ENCODE data around the gene CSNK2B.
A peak's percentile ranks its signal among the peaks of the same experiment; 100 is the strongest.

Gene CSNK2B

DNA sequence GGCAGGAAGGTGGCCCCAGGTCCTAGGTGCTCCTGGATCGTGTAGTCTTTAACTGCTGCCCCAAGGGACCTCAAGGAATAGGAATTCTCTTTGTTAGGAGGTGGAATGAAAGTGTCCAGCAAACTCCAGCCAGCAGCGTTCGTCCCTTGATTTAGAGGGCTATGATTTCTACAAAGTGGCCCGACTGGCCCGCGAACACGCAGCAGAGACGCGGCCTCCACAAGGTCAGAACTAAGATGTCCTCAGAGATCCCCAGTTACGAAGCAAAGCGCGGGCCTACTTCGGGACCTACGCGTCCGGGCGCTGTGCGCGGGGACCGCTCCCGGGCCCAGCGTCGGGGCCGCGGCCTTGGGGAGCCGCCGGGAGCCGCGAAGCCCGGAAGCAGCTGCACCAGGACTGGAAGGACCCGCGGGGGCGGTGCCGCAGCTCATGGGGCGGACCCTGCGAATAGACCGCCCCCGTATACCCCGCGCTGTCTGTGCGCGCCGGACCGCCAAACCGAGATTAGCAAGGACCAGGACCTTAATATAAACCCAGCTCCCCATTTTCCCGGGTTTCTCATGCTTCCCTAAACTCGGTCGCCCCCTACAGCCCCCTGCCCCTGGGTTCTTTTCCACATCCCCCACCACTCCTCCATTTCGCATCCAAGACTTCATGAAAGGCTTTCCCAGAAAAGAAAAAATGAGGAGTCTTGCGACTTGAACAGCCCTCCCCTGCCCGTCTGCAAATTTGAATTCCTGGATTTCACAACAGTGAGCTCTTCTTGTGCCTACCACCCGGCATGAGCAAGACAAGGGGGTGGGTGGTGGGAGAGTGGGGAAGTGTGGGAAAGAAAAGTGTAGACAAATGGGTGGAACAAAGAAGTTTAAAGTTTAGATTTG, 5.3 kb upstream of the CSNK2B start, which contains the start of gene C6orf47 (continued):
- TF ChIP-seq ZNF660 (tag by site-specific recombination; IDR thresholded peaks at IDR 0.05) = peak; percentile 88
- peak; percentile 49 for TF ChIP-seq OSR2 (tag by site-specific recombination; IDR thresholded peaks at IDR 0.05)
- peak; percentile 80 for TF ChIP-seq ZNF335 (tag by site-specific recombination; conservative IDR thresholded peaks at IDR 0.05)
- no peak for TF ChIP-seq ZNF792 (tag by site-specific recombination; IDR thresholded peaks at IDR 0.05)
- TF ChIP-seq ZNF843 (tag by site-specific recombination; IDR thresholded peaks at IDR 0.05) = no peak
- no peak for TF ChIP-seq ZNF221 (tag by site-specific recombination; IDR thresholded peaks at IDR 0.05; ENCODE audit: borderline replicate concordance)
- no peak for TF ChIP-seq ZNF707 (tag by site-specific recombination; IDR thresholded peaks at IDR 0.05)
- TF ChIP-seq, protein P1, sequence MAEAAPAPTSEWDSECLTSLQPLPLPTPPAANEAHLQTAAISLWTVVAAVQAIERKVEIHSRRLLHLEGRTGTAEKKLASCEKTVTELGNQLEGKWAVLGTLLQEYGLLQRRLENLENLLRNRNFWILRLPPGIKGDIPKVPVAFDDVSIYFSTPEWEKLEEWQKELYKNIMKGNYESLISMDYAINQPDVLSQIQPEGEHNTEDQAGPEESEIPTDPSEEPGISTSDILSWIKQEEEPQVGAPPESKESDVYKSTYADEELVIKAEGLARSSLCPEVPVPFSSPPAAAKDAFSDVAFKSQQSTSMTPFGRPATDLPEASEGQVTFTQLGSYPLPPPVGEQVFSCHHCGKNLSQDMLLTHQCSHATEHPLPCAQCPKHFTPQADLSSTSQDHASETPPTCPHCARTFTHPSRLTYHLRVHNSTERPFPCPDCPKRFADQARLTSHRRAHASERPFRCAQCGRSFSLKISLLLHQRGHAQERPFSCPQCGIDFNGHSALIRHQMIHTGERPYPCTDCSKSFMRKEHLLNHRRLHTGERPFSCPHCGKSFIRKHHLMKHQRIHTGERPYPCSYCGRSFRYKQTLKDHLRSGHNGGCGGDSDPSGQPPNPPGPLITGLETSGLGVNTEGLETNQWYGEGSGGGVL (tag by site-specific recombination; IDR thresholded peaks at IDR 0.05) = no peak; the same call in 1 of the 2 replicates
- no peak for TF ChIP-seq TCF7L2 (IDR thresholded peaks at IDR 0.05; ENCODE audit: borderline replicate concordance, low read depth, low read length)
- no peak for TF ChIP-seq ZNF555 (tag by site-specific recombination; conservative IDR thresholded peaks at IDR 0.05)
- TF ChIP-seq ZNF571 (tag by site-specific recombination; IDR thresholded peaks at IDR 0.05) = no peak
- TF ChIP-seq ZNF214 (tag by site-specific recombination; IDR thresholded peaks at IDR 0.05; ENCODE audit: borderline replicate concordance) = no peak
- no peak for TF ChIP-seq ZNF266 (tag by site-specific recombination; IDR thresholded peaks at IDR 0.05; ENCODE audit: low read depth)
- TF ChIP-seq ZNF175 (tag by site-specific recombination; IDR thresholded peaks at IDR 0.05) = no peak
- no peak for TF ChIP-seq ZBTB1 (tag by site-specific recombination; IDR thresholded peaks at IDR 0.05)
- no peak for TF ChIP-seq ZNF701 (tag by site-specific recombination; IDR thresholded peaks at IDR 0.05)
- TF ChIP-seq WT1 (tag by site-specific recombination; IDR thresholded peaks at IDR 0.05) = no peak
- TF ChIP-seq, protein P2, sequence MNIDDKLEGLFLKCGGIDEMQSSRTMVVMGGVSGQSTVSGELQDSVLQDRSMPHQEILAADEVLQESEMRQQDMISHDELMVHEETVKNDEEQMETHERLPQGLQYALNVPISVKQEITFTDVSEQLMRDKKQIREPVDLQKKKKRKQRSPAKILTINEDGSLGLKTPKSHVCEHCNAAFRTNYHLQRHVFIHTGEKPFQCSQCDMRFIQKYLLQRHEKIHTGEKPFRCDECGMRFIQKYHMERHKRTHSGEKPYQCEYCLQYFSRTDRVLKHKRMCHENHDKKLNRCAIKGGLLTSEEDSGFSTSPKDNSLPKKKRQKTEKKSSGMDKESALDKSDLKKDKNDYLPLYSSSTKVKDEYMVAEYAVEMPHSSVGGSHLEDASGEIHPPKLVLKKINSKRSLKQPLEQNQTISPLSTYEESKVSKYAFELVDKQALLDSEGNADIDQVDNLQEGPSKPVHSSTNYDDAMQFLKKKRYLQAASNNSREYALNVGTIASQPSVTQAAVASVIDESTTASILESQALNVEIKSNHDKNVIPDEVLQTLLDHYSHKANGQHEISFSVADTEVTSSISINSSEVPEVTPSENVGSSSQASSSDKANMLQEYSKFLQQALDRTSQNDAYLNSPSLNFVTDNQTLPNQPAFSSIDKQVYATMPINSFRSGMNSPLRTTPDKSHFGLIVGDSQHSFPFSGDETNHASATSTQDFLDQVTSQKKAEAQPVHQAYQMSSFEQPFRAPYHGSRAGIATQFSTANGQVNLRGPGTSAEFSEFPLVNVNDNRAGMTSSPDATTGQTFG (tag by site-specific recombination; IDR thresholded peaks at IDR 0.05; ENCODE audit: borderline replicate concordance) = no peak
- TF ChIP-seq, protein P3, sequence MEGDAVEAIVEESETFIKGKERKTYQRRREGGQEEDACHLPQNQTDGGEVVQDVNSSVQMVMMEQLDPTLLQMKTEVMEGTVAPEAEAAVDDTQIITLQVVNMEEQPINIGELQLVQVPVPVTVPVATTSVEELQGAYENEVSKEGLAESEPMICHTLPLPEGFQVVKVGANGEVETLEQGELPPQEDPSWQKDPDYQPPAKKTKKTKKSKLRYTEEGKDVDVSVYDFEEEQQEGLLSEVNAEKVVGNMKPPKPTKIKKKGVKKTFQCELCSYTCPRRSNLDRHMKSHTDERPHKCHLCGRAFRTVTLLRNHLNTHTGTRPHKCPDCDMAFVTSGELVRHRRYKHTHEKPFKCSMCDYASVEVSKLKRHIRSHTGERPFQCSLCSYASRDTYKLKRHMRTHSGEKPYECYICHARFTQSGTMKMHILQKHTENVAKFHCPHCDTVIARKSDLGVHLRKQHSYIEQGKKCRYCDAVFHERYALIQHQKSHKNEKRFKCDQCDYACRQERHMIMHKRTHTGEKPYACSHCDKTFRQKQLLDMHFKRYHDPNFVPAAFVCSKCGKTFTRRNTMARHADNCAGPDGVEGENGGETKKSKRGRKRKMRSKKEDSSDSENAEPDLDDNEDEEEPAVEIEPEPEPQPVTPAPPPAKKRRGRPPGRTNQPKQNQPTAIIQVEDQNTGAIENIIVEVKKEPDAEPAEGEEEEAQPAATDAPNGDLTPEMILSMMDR (tag by site-specific recombination; IDR thresholded peaks at IDR 0.05) = no peak
- peak; percentile 56 for TF ChIP-seq GLIS2 (tag by site-specific recombination; IDR thresholded peaks at IDR 0.05)
- TF ChIP-seq RBAK (tag by site-specific recombination; IDR thresholded peaks at IDR 0.05) = no peak
- TF ChIP-seq ZNF629 (tag by site-specific recombination; IDR thresholded peaks at IDR 0.05) = peak; percentile 58; the same call in 1 of the 2 replicates
- no peak for TF ChIP-seq ZNF48 (tag by site-specific recombination; IDR thresholded peaks at IDR 0.05)
- no peak for TF ChIP-seq ZBTB21 (tag by site-specific recombination; IDR thresholded peaks at IDR 0.05)
- no peak for TF ChIP-seq HOXA7 (CRISPR knock-in tag; IDR thresholded peaks at IDR 0.05; ENCODE audit: borderline replicate concordance)
- TF ChIP-seq SCRT1 (tag by site-specific recombination; IDR thresholded peaks at IDR 0.05; ENCODE audit: borderline replicate concordance) = no peak
- no peak for TF ChIP-seq ZNF785 (tag by site-specific recombination; IDR thresholded peaks at IDR 0.05)
- TF ChIP-seq BCL11A (tag by site-specific recombination; IDR thresholded peaks at IDR 0.05; ENCODE audit: low read depth) = no peak
- no peak for TF ChIP-seq ZNF211 (tag by site-specific recombination; IDR thresholded peaks at IDR 0.05; ENCODE audit: low read depth)
- TF ChIP-seq, protein P4, sequence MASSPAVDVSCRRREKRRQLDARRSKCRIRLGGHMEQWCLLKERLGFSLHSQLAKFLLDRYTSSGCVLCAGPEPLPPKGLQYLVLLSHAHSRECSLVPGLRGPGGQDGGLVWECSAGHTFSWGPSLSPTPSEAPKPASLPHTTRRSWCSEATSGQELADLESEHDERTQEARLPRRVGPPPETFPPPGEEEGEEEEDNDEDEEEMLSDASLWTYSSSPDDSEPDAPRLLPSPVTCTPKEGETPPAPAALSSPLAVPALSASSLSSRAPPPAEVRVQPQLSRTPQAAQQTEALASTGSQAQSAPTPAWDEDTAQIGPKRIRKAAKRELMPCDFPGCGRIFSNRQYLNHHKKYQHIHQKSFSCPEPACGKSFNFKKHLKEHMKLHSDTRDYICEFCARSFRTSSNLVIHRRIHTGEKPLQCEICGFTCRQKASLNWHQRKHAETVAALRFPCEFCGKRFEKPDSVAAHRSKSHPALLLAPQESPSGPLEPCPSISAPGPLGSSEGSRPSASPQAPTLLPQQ (tag by site-specific recombination; IDR thresholded peaks at IDR 0.05) = peak; percentile 73; the same call in 1 of the 2 replicates
- TF ChIP-seq ZNF600 (tag by site-specific recombination; IDR thresholded peaks at IDR 0.05) = no peak
- no peak for TF ChIP-seq OVOL3 (tag by site-specific recombination; IDR thresholded peaks at IDR 0.05)
- TF ChIP-seq ZFP69B (tag by site-specific recombination; IDR thresholded peaks at IDR 0.05) = peak; percentile 44; the same call in 1 of the 2 replicates
- TF ChIP-seq MEIS1 (CRISPR knock-in tag; IDR thresholded peaks at IDR 0.05; ENCODE audit: borderline replicate concordance) = no peak
- TF ChIP-seq FEZF1 (tag by site-specific recombination; IDR thresholded peaks at IDR 0.05) = no peak
